Astrocyte of the spinal cord (primary cell): Measurements from ENCODE around the gene MPIG6B.

Source experiments
- DNase-seq: peaks from one replicate; pipeline ENCODE4 v3.0.0; 2011; ENCODE audit warnings: low read depth, low spot score
- H3K4me3 ChIP-seq: 2 replicates; pipeline ENCODE4 v1.5.1; 2011; ENCODE audit warnings: low read depth, mild to moderate bottlenecking, low read length, moderate library complexity
- in situ Hi-C: cut with HindIII; loops from 2 replicates; pipeline ENCODE4 v1.10.0; 2017; ENCODE audit warnings: low sequenced_read_pairs
- TF ChIP-seq, protein P1 (sequence below): IDR thresholded peaks from 2 replicates; pipeline ENCODE4 v1.5.1; 2012; ENCODE audit warnings: low read depth, mild to moderate bottlenecking, low read length, inconsistent platforms

Gene MPIG6B

DNA sequence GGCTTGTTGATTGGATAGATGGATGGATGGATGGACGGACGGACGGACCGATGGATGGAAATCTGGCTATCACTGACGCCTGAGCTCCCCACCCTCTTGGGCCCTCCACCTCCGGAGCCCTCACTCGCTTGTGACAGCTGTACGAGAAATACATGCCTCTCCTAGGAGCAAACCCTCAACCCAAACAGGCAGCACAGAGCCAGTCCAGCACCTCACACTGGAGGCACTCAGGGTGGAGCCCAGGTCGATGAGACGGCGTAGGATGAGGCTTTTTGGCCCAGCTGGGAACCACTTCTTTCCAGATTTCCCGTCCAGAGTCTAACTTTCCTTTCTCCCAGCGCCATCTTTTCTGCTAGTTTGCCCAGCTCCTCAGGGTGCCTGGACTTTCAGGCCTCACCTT is 39.6 kb upstream of the MPIG6B start:
- TF ChIP-seq, protein P1, sequence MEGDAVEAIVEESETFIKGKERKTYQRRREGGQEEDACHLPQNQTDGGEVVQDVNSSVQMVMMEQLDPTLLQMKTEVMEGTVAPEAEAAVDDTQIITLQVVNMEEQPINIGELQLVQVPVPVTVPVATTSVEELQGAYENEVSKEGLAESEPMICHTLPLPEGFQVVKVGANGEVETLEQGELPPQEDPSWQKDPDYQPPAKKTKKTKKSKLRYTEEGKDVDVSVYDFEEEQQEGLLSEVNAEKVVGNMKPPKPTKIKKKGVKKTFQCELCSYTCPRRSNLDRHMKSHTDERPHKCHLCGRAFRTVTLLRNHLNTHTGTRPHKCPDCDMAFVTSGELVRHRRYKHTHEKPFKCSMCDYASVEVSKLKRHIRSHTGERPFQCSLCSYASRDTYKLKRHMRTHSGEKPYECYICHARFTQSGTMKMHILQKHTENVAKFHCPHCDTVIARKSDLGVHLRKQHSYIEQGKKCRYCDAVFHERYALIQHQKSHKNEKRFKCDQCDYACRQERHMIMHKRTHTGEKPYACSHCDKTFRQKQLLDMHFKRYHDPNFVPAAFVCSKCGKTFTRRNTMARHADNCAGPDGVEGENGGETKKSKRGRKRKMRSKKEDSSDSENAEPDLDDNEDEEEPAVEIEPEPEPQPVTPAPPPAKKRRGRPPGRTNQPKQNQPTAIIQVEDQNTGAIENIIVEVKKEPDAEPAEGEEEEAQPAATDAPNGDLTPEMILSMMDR, result no peak
- DNase-seq, result no peak
- H3K4me3 ChIP-seq, result no peak overlapping the region
- in situ Hi-C loops, result no loop called here

DNA sequence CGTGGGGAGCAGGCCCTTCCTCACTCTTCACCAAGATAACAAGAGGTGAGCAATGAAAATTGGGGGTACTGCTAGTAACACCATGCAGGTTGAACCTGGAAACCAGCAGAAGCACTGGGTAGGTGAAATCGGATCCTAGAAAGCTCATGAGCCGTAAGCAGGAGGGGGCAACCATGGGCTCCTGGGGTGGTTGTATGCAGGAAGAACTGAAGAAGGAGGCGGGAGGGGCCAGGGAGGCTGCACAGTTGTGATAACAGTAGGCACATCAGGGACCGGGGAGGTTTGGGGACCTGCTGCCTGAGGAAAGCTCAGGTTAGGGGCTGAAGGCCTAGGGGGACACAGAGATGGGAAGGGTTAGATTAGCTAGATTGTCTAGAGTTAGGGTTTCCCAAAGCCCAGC is 36.7 kb upstream of the MPIG6B start:
- in situ Hi-C loops, result no loop called here
- no peak overlapping the region for H3K4me3 ChIP-seq
- TF ChIP-seq, protein P1, result no peak
- no peak for DNase-seq

DNA sequence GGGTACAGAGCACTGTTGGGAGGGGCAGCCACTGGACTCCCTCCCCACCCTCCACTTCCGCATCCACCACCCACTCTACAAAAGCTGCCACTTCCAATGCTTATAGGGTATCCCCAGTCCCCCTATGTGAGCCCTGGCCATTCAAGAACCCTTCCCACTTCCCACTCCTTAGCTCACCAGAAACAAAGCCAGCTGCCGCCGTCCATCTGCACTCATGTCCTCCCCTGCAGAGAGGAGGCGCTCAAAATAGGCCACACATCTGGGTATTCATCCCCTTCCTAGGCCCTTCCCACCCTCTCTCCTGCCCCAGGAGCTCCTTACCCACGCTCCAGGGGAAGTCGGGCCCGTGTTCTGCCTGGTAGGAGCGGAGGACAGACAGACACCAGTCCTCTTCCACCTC is 35.9 kb upstream of the MPIG6B start:
- H3K4me3 ChIP-seq, result no peak overlapping the region
- in situ Hi-C loops, result no loop called here
- TF ChIP-seq, protein P1, result no peak
- no peak for DNase-seq

DNA sequence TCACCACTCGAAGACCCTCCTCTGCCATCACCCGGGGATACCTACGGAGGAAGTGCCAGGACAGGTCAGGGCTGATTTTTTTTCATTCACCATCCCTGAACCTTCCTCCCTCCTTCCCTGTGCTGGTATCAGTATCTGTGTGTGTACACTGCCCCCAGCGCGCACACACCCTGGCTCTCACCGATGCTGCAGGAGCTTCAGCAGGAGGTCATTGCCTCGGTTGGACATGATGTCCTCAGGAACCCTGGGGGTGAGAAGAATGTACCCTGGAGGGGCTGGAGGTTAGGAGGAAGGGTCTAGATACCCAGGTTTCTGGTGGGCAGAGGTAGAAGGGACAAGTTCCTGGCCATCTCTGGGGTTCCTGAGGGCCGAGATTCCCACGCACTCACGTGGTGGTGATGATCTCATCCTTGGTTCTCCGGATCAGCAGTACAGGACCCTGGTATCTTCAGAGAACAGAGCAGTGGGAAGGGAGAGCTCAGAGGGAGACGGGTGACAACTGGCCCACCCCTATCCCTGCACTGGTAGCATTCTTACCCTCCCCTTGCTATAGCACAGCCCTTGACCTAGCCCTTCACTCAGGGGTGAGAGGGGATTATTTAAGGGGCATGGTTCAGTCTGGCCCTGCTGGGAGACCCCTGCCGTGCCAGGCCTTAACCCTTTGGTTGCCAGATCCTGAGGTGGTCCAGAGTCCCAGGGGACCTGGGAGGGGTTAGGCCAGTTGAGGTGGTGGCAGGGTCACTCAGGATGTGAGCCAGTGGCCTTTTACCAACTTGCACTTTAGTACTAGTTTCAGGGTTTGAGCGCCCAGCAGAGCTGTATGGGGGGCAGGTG is 35.1 kb upstream of the MPIG6B start:
- TF ChIP-seq, protein P1, result no peak
- no peak overlapping the region for H3K4me3 ChIP-seq
- in situ Hi-C loops, result no loop called here
- no peak for DNase-seq

DNA sequence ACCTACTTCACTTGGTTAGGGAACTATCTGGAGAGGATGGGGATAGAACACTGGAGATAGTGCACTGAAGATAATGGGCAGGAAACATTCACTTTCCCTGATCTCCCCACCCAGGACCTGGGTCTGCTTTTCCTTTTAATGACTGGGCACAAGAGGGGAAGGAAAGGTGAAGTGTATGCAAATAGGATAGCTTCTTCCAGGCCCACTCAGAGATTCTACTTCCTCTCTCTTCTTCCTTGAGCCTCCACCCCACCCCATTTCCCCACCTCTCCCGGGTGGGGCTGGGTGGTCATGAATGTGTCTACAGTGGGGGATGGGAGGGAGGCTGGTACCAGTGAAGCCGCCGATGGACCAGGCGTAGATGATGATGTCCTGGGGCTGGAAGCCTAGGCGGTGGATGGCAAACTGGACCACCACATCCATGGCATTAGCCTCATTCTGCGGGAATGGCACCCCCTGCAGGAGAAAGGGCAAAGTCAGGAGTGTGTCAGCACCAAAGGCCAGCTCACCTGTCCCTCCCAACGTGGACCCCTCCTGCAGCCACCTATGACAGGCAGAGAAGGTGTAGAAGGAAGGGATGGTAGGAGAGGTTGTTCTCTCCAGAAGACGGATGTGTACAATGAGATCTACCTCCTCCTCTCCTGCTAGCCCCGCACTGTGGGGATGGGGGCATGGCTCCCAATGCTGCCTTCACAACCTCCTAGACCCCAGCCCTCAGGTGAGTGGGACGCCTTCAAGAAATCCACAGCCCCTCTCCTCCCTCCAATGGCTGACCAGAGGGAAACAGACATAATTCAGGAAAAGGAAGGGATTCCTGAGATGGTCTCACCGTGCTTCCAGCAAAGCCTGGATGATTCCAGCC is 33.7 kb upstream of the MPIG6B start:
- no peak overlapping the region for H3K4me3 ChIP-seq
- TF ChIP-seq, protein P1, result peak; percentile 57

DNA sequence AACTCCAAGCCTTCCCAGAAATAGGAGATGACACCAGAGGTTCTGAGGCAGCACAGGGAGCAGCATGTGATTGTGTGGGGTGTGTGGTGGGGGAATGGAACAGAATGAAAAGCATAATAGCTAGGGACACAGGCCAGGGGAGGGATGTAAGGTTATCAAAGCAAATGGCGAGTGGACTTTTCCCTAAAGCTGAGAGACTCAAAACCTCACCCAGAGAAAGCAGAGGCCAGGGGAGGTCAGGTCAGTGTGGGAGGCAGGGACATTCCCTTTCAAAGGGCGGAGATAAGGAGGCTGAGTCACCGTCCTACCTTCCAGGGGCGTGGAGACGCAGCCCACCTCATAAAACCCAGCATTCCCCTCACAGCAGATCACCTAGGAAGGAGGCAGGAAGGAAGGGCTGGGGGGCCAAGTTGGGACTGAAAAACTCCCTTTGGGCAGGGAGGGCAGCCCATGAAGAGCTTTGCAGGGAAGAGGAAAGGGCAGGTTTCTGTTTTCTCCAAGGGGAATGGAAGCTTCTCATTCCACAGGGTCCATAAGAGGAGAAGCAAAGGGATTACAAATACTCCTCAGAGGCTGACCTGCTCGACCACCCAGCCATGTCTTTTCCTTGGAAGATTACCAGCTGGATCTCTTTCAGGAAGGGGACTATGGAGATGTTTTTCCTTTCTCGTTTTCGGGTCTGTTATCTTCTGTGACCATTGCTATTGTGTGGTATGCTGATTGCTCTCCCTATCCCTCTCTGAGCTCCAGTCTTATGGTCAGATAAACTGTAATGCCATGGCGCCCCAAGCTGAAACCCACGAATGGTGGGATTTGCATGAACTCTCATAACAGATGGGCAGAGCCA is 32.7 kb upstream of the MPIG6B start:
- TF ChIP-seq, protein P1, result no peak
- no peak for DNase-seq
- H3K4me3 ChIP-seq, result no peak overlapping the region
- in situ Hi-C loops, result no loop called here

More for the DNA sequence above, 33.7 kb upstream of the MPIG6B start:
- in situ Hi-C loops, result no loop called here
- DNase-seq, result no peak
